Measurements from ENCODE around the gene SHOC2. TPM values are rescaled to one million over a fixed set of nuclear protein-coding genes. Genes with fewer than 3 reads are reported as not detected.
A peak's percentile ranks its signal among the peaks of the same experiment; 100 is the strongest.

SHOC2 gene
- total RNA-seq, 1 experiment from 2014 or later: 23.7 TPM

DNA sequence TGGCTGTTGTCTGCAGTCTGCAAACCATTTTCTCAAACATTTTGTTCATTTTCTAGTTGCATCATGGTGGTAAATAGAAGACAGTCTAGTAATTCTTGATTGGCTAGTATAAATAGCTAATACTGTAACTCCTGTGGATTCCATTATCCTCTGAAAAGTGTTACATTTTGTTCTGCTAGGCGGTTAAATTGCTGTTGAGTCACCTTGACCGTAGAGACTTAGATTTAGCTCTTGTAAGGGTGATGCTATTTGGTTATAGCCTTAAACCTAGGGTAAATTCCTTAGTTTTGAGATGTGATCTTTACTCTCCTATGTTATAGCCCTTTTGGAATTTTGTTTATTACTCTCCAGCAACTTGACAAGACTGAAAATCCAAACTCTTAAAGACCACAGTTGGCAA is 58.8 kb downstream of the SHOC2 start:
- H3K4ac ChIP-seq (ENCODE audit: low read depth, low read length): no peak overlapping the region
- H3K4me2 ChIP-seq (ENCODE audit: insufficient read depth, insufficient read length, low read length): no peak overlapping the region
- H3K4me1 ChIP-seq (ENCODE audit: insufficient read depth, low read length): no peaks in the 10 kb centered on the region; the same call in 1 of the 2 replicates
- WGBS (ENCODE audit: extremely low coverage, insufficient read length, low lambda C conversion rate): no CpG with 5 or more reads among the region's 2 CpGs
- no peaks in the 10 kb centered on the region for H3K79me2 ChIP-seq (ENCODE audit: insufficient read depth, low read length)
- H3K23ac ChIP-seq (ENCODE audit: insufficient read length, low read depth, low read length): no peak overlapping the region
- no peak overlapping the region for H4K91ac ChIP-seq (ENCODE audit: insufficient read length, low read depth, low read length)
- H2BK12ac ChIP-seq (ENCODE audit: insufficient read length, low read depth, low read length): no peak overlapping the region
- peaks cover 3% of the 10 kb centered on the region for H3K79me1 ChIP-seq (ENCODE audit: insufficient read depth, low read depth, low read length, poor library complexity, severe bottlenecking)
- no peak overlapping the region for H3K4me3 Mint-ChIP-seq
- H3K4me1 Mint-ChIP-seq: peaks cover 3 to 11% of the 10 kb centered on the region in 2 experiments; a peak in 3 of 4 replicates
- H3K9ac ChIP-seq (ENCODE audit: extremely low read depth, insufficient read length, low read length): no peak overlapping the region
- no peak for DNase-seq
- no peak overlapping the region for H2AFZ ChIP-seq (ENCODE audit: low read length)
- no peaks in the 10 kb centered on the region for H3K9me3 ChIP-seq (ENCODE audit: control insufficient read depth, low read depth, low read length)
- peaks cover 4 to 8% (median 6%) of the 10 kb centered on the region in 3 experiments; a peak in 5 of 7 replicates for H3K36me3 Mint-ChIP-seq (ENCODE audit: insufficient read depth in 1 of 3, low read depth in 3 of 3)
- no peak overlapping the region for H3K56ac ChIP-seq (ENCODE audit: insufficient read length, low read depth, low read length)
- no peak overlapping the region for H3K27ac ChIP-seq (ENCODE audit: insufficient read length, low read depth, low read length)
- H2BK120ac ChIP-seq (ENCODE audit: low read depth, low read length, poor library complexity, severe bottlenecking): no peak overlapping the region
- H3K27me3 Mint-ChIP-seq (ENCODE audit: low read depth): no peaks in the 10 kb centered on the region
- H2BK15ac ChIP-seq (ENCODE audit: low read depth, low read length): no peak overlapping the region
- peak overlapping the region in 2 of 3 experiments; percentile 61 to 63; a peak in 1 of 7 replicates for H3K27ac Mint-ChIP-seq
- H3K9me3 Mint-ChIP-seq: no peaks in the 10 kb centered on the region; a peak in 2 of 5 replicates
- no peaks in the 10 kb centered on the region for H3K23me2 ChIP-seq (ENCODE audit: insufficient read length, low read depth, low read length, poor library complexity, severe bottlenecking)
- no peak overlapping the region for H3K18ac ChIP-seq (ENCODE audit: insufficient read length, low read depth, low read length)
- no peaks in the 10 kb centered on the region for H4K20me1 ChIP-seq (ENCODE audit: control insufficient read depth, insufficient read depth, insufficient read length)
- H4K8ac ChIP-seq (replicated peaks; ENCODE audit: insufficient read length, low read depth, low read length): no peak overlapping the region
- TF ChIP-seq, protein P1, sequence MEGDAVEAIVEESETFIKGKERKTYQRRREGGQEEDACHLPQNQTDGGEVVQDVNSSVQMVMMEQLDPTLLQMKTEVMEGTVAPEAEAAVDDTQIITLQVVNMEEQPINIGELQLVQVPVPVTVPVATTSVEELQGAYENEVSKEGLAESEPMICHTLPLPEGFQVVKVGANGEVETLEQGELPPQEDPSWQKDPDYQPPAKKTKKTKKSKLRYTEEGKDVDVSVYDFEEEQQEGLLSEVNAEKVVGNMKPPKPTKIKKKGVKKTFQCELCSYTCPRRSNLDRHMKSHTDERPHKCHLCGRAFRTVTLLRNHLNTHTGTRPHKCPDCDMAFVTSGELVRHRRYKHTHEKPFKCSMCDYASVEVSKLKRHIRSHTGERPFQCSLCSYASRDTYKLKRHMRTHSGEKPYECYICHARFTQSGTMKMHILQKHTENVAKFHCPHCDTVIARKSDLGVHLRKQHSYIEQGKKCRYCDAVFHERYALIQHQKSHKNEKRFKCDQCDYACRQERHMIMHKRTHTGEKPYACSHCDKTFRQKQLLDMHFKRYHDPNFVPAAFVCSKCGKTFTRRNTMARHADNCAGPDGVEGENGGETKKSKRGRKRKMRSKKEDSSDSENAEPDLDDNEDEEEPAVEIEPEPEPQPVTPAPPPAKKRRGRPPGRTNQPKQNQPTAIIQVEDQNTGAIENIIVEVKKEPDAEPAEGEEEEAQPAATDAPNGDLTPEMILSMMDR (conservative IDR thresholded peaks at IDR 0.05): no peak
- H2BK20ac ChIP-seq (ENCODE audit: low read depth, low read length, poor library complexity, severe bottlenecking): no peak overlapping the region
- no peak overlapping the region for H4K5ac ChIP-seq (ENCODE audit: insufficient read length, low read depth, low read length)
- no peaks in the 10 kb centered on the region for H3K27me3 ChIP-seq (ENCODE audit: insufficient read depth, low read length)
- H2BK5ac ChIP-seq (ENCODE audit: insufficient read length, low read length): no peak overlapping the region
- H2AK5ac ChIP-seq (ENCODE audit: insufficient read length, low read length): no peak overlapping the region
- no peak overlapping the region for H3T11ph ChIP-seq (ENCODE audit: low read length)
- H3K14ac ChIP-seq (ENCODE audit: insufficient read depth, low read length): no peak overlapping the region
